ENCODE data around the gene LTO1.
"Not testable (repeated sequence)": the region's sequence is repeated elsewhere in the genome, so short reads cannot be mapped to it uniquely, and the experiment has no call there.

LTO1 gene

DNA sequence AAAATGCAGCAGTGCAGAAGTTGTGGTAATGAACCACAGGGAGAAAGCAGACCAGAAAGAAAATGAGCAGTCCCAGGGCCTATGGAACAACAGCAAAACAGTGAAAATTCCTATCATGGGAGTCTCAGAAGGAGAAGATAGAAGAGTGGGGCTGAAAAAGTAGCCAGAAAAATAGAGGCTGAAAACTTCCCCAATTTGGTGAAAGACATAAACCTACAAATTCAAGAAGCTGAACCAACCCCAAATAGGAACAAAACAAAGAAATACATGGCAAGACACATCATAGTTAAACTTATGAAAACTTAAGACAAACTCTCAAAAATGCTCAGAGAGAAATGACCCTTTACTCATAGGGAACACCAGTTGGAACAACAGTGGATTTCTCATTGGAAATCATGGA lies 17.3 kb upstream of the LTO1 start:
- Mint-ChIP-seq H3K4me1 (ENCODE audit: low read depth) (no peaks in the 10 kb centered on the region), H3K9me3 (no peaks in the 10 kb centered on the region), H3K4me3 (no peak overlapping the region), H3K27me3 (ENCODE audit: low read depth) (peaks cover 15% of the 10 kb centered on the region), H3K27ac (no peak overlapping the region), H3K36me3 (ENCODE audit: low read depth) (no peaks in the 10 kb centered on the region)

- no peaks in the 10 kb centered on the region for H3K4me1 Mint-ChIP-seq (ENCODE audit: low read depth)
- peaks cover 15% of the 10 kb centered on the region for H3K27me3 Mint-ChIP-seq (ENCODE audit: low read depth)
- no peaks in the 10 kb centered on the region for H3K9me3 Mint-ChIP-seq
- no peaks in the 10 kb centered on the region for H3K36me3 Mint-ChIP-seq (ENCODE audit: low read depth)
- H3K27ac Mint-ChIP-seq = no peak overlapping the region
- H3K4me3 Mint-ChIP-seq = no peak overlapping the region
Observed at GRCh38 chr11:69691463-69691862, 16.3 kb upstream of the LTO1 start.

- no peak overlapping the region for H3K4me3 Mint-ChIP-seq
- no peaks in the 10 kb centered on the region for H3K36me3 Mint-ChIP-seq (ENCODE audit: low read depth)
- H3K27me3 Mint-ChIP-seq (ENCODE audit: low read depth) = peaks cover 12% of the 10 kb centered on the region
- H3K27ac Mint-ChIP-seq = no peak overlapping the region
- H3K9me3 Mint-ChIP-seq = no peaks in the 10 kb centered on the region
- H3K4me1 Mint-ChIP-seq (ENCODE audit: low read depth) = peaks cover 3% of the 10 kb centered on the region
Observed at GRCh38 chr11:69689484-69690319, 14.5 kb upstream of the LTO1 start.

GRCh38 chr11:69687969-69688771 lies 13.0 kb upstream of the LTO1 start:
- H3K4me1 Mint-ChIP-seq (ENCODE audit: low read depth); H3K36me3 Mint-ChIP-seq (ENCODE audit: low read depth); H3K4me3 Mint-ChIP-seq; H3K27ac Mint-ChIP-seq; H3K9me3 Mint-ChIP-seq: not testable (repeated sequence)
- H3K27me3 Mint-ChIP-seq (ENCODE audit: low read depth) = peaks cover 12% of the 10 kb centered on the region

GRCh38 chr11:69686856-69687255 lies 11.7 kb upstream of the LTO1 start:
- Mint-ChIP-seq H3K36me3 (ENCODE audit: low read depth) (no peaks in the 10 kb centered on the region), H3K4me3 (no peak overlapping the region), H3K27ac (no peak overlapping the region), H3K27me3 (ENCODE audit: low read depth) (peaks cover 8% of the 10 kb centered on the region), H3K9me3 (no peaks in the 10 kb centered on the region), H3K4me1 (ENCODE audit: low read depth) (peaks cover 3% of the 10 kb centered on the region)

GRCh38 chr11:69686452-69686851 lies 11.3 kb upstream of the LTO1 start:
- peaks cover 8% of the 10 kb centered on the region for H3K27me3 Mint-ChIP-seq (ENCODE audit: low read depth)
- no peak overlapping the region for H3K27ac Mint-ChIP-seq
- no peaks in the 10 kb centered on the region for H3K36me3 Mint-ChIP-seq (ENCODE audit: low read depth)
- H3K4me3 Mint-ChIP-seq = no peak overlapping the region
- no peaks in the 10 kb centered on the region for H3K9me3 Mint-ChIP-seq
- H3K4me1 Mint-ChIP-seq (ENCODE audit: low read depth) = peaks cover 3% of the 10 kb centered on the region

DNA sequence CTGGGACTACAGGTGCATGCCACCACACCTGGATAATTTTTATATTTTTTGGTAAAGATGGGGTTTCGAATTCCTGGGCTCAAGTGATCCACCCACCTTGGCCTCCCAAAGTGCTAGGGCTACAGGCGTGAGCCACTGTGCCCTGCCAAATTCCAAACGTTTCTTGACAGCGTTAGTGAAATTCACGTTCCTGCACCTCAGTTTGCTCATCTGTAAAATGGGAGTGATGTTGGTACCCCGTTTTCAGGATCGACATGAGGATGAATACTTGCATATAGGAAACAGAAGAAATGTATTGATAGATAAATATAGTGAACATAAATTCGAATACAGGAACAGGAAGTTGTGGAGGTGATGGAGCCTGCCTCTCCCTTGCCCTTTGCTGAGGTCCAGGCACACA lies 10.2 kb upstream of the LTO1 start:
- peaks cover 3% of the 10 kb centered on the region for H3K4me1 Mint-ChIP-seq (ENCODE audit: low read depth)
- H3K4me3 Mint-ChIP-seq = peak overlapping the region; percentile 70
- no peaks in the 10 kb centered on the region for H3K9me3 Mint-ChIP-seq
- no peak overlapping the region for H3K27ac Mint-ChIP-seq
- H3K36me3 Mint-ChIP-seq (ENCODE audit: low read depth) = no peaks in the 10 kb centered on the region
- H3K27me3 Mint-ChIP-seq (ENCODE audit: low read depth) = peaks cover 8% of the 10 kb centered on the region

GRCh38 chr11:69684651-69685050 lies 9.5 kb upstream of the LTO1 start:
- Mint-ChIP-seq H3K9me3 (no peaks in the 10 kb centered on the region), H3K27ac (no peak overlapping the region), H3K4me1 (ENCODE audit: low read depth) (peaks cover 3% of the 10 kb centered on the region), H3K36me3 (ENCODE audit: low read depth) (no peaks in the 10 kb centered on the region), H3K4me3 (no peak overlapping the region), H3K27me3 (ENCODE audit: low read depth) (peaks cover 7% of the 10 kb centered on the region)

GRCh38 chr11:69683764-69684333 lies 8.7 kb upstream of the LTO1 start:
- Mint-ChIP-seq H3K27me3 (ENCODE audit: low read depth) (peaks cover 15% of the 10 kb centered on the region), H3K4me3 (no peak overlapping the region), H3K4me1 (ENCODE audit: low read depth) (peaks cover 3% of the 10 kb centered on the region), H3K9me3 (no peaks in the 10 kb centered on the region), H3K36me3 (ENCODE audit: low read depth) (no peaks in the 10 kb centered on the region), H3K27ac (no peak overlapping the region)

DNA sequence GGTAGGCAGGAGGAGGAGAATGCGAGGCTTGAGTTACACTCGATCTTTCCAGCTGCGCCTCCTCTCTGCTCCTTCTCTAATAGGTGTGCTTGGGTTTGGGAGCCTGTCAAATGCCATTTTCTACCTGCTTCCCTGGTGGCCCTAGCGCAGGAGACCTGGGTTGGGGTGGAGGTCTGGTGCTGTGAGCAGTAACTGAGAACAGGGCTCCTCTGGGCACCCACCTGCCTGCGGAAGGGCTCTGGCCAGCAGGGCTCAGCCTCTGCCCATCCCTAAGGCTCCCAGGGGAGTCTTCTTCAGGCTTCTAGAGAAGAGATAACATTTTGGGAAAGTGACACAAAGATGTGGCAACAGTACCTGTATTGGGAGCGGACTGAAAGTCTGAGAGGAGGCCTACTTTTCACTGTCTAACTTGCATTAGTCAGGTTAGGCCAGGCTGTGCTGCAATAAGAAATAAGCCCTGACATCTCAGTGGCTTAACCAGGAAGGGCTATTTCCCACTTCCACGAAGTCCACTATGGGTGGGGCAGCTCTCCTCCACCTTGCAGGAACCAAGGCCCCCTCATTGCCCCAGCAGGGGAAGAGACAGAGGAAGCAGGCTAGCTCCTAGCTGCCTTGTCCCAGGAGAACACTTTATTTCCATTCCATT lies 7.7 kb upstream of the LTO1 start:
- Mint-ChIP-seq H3K36me3 (ENCODE audit: low read depth) (no peaks in the 10 kb centered on the region), H3K9me3 (no peaks in the 10 kb centered on the region), H3K4me1 (ENCODE audit: low read depth) (peaks cover 3% of the 10 kb centered on the region), H3K4me3 (no peak overlapping the region), H3K27me3 (ENCODE audit: low read depth) (peaks cover 22% of the 10 kb centered on the region), H3K27ac (no peak overlapping the region)

- Mint-ChIP-seq H3K36me3 (ENCODE audit: low read depth) (no peaks in the 10 kb centered on the region), H3K4me3 (no peak overlapping the region), H3K27me3 (ENCODE audit: low read depth) (peaks cover 22% of the 10 kb centered on the region), H3K9me3 (no peaks in the 10 kb centered on the region), H3K27ac (no peak overlapping the region), H3K4me1 (ENCODE audit: low read depth) (peaks cover 3% of the 10 kb centered on the region)
Observed at GRCh38 chr11:69682221-69682620, 7.1 kb upstream of the LTO1 start.

DNA sequence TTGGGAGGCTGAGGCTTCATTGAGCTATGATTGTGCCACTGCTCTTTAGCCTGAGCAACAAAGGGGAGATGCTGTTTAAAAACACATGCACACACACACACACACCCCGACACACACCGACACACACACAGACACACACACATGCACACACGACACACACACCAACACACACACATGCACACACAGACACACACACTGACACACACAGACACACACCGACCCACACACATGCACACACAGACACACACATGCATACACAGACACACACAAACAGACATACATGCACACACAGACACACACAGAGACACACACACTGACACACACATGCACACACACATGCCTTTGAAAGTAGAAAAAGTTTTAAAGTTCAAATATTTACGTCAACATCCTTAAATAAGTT lies 5.5 kb upstream of the LTO1 start:
- Mint-ChIP-seq H3K36me3 (ENCODE audit: low read depth) (no peaks in the 10 kb centered on the region), H3K27me3 (ENCODE audit: low read depth) (peaks cover 22% of the 10 kb centered on the region), H3K4me1 (ENCODE audit: low read depth) (peaks cover 2% of the 10 kb centered on the region), H3K27ac (no peak overlapping the region), H3K9me3 (no peaks in the 10 kb centered on the region), H3K4me3 (no peak overlapping the region)

DNA sequence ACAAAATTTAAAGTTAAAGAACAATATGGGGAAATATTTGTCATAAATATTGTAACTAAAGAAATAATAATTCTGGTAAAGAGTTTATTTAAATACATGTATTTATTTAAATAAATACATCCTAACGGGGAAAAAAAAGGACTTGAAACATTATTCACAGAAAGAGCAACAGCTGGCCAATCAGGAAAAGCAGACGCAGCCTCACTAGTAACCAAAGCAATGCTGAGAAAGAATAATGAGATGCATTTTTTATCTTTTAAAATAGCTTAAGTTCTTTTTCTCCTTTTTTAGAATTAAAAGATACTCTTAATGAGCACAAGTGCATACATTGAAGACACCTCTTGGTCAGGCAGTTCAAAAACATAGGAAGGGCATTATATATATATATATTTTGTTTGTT lies 2.6 kb upstream of the LTO1 start:
- Mint-ChIP-seq H3K9me3 (no peaks in the 10 kb centered on the region), H3K27ac (no peak overlapping the region), H3K4me1 (ENCODE audit: low read depth) (peaks cover 11% of the 10 kb centered on the region)

GRCh38 chr11:69674267-69674885 lies 777 bp downstream of the LTO1 start:
- Mint-ChIP-seq H3K4me3 (peak overlapping the region; percentile 93), H3K27me3 (ENCODE audit: low read depth) (peaks cover 13% of the 10 kb centered on the region), H3K27ac (peak overlapping the region; percentile 77), H3K9me3 (no peaks in the 10 kb centered on the region), H3K36me3 (ENCODE audit: low read depth) (peaks cover 11% of the 10 kb centered on the region), H3K4me1 (ENCODE audit: low read depth) (peaks cover 16% of the 10 kb centered on the region)

More for the DNA sequence above, 2.6 kb upstream of the LTO1 start:
- peaks cover 3% of the 10 kb centered on the region for H3K36me3 Mint-ChIP-seq (ENCODE audit: low read depth)
- no peak overlapping the region for H3K4me3 Mint-ChIP-seq
- H3K27me3 Mint-ChIP-seq (ENCODE audit: low read depth) = peaks cover 19% of the 10 kb centered on the region

Data from T-helper 1 cell treated with Interleukin-12 subunit alpha and Interleukin-12 subunit beta and Interleukin-4 antibody, amounts not matched to agents 30 μg/mL and 1 μg/mL, for 36 hours (primary cell).